AG08396 (cell line): Measurements from ENCODE around the gene PTPRG.
A peak's percentile ranks its signal among the peaks of the same experiment; 100 is the strongest.

Experiments
- DNase-seq: peaks from one replicate; pipeline ENCODE4 v3.0.0; 2012; ENCODE audit warnings: low spot score, mixed read lengths

Gene PTPRG

DNA sequence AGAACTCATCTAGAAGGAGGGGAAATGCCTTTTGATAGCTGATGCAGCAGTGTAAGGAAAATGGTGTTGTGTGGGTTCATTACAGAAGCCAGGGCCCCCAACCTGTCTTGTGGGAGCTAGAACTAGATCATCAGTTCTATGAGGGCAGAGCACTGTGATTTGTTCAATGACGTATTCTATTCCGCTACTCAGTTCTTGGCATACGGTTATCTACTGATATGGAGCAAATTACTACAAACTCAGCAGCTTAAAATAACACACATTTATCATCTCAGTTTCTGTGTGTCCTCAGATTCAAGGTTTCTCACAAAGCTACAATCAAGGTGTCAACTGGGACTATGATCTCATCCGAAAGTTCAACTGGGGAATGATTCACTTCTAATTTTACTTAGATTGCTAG lies 561.4 kb downstream of the PTPRG start:
- DNase-seq, result no peak

DNA sequence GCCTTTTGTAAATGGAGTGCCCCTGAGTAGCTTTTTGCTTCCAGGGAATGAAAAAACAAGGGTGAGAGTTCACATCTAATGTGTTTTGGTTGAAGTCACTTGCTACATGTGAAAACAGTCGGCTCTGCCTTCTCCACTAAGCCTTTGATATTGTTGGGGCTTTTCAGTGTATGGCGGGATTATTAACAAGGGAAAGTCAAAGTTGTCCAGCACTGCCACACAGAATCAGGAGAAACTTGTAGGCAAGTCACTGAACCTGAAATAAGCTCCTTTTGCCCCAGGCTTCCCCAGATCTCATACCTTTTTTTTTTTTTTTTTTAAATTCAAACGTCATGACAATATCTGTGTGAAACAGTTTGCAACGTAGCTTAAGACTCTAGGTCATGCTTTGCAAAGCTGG lies 564.0 kb downstream of the PTPRG start:
- no peak for DNase-seq

DNA sequence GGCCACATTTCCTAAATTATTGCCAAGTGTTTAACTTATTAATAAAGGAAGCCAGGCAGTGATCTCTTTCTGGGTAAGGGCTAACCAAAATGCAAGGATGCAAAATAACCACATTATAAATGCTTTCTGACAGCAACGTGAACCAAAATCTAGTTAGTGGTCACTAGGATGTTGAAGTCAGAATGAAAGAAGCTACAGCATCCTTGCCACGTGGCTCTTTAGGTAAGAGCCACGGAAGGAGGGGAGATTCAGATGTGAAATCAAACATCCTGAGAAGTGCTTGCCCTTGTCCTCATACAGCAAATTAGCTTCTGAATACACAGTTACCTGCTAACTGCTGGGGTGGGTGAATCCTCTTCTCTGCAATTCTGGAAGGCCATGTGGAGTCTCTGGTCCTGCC lies 565.7 kb downstream of the PTPRG start:
- DNase-seq, result no peak

DNA sequence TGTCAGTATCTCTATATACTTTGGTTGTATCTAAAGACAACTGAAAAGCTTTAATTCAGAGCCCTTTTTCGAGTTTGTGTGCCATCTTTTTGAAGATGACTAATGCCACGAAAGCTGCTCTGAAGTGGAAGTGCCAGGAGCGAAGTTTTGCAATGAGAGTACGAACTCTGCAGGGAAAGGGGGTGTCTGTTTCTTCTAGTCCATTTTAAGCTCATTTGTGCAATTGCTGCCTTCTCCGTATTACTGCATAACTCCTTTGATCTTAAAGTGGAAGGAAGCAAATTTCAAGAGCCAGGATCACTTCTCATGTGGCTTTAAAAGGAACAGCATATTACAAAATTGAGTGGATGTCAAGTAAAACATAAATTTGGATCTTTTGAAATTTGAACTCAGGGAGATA lies 566.7 kb downstream of the PTPRG start:
- DNase-seq, result peak; percentile 19

DNA sequence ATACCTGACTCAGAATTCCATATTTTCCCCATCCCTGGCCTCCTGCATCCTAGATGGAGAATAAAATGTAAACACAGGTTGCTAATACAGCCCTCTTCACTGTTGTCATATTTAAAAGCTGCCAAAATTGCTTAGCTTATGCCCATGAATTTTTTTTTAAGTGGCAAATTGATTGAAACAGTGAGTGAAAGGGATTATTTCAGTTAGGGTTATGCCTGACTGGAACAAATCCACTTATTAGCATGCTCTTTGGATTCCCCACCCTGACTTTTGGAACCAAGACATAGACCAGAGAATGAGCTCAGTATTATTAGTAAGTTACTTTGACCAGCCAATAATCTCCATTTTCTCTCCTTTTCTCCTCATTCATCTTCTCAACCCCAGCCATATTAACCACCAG lies 567.3 kb downstream of the PTPRG start:
- DNase-seq, result no peak

DNA sequence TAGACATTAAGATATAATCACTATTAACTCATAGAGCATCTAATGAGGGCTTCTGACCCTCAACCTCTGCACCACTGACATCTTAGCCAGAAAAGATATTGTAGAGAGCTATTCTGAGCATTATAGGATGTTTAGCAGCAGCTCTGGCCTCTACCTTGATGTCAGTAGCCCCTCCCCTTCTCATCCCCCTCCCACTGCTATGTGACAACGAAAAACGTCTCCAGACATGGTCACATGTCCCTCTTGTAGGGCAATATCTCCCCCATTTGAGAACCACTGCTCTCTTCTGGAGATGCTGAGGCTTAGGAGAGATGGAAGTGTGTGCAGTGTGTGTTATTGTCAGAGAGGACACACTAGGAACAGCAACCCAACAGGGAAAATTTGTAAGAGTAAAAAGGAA lies 569.7 kb downstream of the PTPRG start:
- DNase-seq, result no peak

DNA sequence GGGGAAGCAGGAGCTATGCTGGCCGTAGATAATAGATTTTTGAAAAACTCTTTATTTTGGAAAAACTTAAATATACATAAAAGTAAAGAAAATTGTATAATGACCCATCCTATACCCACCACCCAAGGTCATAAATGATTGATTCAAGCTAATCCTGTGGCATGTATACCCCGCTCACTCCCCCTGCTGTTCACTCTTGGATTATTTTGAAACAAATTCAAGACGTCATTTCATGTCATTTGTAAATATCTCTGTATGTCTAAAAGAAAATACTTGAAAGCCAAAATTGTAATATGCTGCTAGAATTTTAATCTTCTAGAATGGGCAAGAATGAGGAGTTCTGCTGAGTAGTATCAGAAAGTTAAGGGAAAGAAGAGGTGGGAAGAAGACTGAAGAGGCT lies 570.2 kb downstream of the PTPRG start:
- DNase-seq, result no peak

DNA sequence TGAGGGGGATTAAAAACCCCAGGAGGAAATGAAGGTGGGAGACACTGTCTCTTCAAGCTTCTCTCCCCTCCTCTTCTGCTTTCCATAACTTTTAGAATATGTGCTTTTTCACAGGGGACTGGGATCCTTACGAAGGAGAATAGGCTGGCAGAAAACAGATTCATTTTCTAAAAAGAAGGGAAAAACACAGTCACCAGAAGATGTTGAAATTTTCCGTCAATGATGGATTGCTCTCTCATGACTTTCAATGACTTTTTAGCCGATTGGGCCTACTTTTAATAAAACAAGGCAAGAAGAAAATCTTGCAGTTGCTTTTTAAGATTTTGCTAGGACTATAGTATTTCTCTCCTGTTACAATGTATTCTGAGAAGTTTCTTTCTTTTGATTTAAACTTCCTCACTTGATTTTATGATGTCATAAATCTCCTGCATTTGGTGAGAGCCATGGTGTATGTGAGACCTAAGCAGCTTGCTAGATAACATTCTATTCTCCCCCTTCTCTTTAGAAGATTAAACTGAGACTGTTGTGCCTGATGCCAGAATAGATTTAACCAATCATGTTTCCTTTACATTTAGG lies 570.7 kb downstream of the PTPRG start:
- DNase-seq, result no peak

DNA sequence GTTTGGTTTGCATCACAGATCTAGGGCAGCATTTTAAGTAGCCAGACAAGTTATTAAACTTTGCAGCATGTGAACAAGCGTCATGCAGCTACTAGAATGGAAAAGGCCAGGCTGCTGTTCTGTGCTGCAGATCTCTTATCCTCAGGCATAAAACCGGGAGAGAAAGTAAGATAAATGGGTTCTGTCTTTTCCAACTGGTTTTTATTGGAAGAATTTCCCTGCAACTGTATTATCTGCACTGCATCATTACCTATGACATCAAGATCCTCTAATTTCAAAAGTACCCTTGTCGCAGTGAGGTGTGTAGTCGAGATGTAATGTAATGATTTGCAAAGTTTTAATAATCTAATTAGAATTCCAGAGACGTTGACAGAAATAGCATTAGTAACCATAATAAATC lies 571.6 kb downstream of the PTPRG start:
- no peak for DNase-seq

DNA sequence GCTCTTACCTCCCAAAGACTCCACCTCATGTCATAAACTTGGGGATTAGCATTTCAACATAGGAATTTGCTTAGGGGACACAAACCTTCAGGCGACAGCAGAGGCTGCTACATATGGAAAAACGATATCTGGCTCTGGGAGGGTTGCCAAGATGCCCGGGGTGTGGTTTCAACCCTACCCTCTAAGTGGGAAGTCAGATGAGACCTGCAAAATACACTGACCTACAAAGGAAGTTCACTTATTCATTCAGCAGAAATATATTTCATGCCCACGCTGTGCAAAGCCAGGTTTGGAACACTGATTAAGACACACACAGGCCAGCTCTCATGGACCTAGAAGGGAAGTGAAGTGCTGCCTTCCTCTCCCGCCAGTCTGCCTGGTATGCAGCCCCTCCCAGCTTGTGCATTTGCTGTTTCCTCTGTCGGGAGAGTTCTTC lies 572.7 kb downstream of the PTPRG start:
- peak; percentile 5 for DNase-seq

DNA sequence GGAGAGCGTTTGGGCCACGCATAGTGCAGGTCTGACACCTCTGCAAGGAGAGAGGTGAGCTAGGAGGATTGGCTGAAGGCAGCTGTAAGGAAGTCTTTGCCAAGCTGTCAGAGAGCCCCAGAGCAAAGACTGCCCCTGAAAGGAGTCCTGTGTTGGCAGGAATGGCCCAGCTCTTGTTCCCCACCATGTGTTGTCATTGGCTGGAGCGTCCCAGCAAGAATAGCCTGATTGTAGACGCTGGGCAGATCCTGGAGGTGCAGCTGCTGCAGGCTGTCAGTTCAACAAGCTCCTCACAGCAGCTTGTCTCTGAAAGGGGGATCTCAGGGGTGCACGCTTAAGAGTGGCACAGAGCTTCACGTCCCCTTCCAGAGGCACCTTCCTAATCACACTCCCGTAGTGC lies 574.4 kb downstream of the PTPRG start:
- DNase-seq, result no peak

DNA sequence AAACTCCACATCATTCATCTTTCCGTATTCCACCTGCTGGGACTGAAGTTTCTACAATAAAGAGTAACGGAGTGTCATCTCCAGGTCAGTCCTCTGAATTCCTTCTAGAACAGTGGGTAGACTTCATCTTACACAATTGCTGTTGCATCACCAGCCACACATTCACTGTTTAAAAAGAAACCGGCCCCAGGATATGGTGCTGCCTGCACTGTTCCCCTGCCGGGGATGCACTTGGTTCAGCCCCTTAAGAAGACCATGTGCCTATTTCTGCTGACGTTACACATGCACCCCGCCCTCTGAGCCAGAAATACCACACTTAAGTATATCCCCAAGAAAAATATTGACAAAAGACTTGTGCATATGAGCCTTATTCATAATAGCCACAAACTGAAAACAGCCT lies 578.6 kb downstream of the PTPRG start:
- no peak for DNase-seq

DNA sequence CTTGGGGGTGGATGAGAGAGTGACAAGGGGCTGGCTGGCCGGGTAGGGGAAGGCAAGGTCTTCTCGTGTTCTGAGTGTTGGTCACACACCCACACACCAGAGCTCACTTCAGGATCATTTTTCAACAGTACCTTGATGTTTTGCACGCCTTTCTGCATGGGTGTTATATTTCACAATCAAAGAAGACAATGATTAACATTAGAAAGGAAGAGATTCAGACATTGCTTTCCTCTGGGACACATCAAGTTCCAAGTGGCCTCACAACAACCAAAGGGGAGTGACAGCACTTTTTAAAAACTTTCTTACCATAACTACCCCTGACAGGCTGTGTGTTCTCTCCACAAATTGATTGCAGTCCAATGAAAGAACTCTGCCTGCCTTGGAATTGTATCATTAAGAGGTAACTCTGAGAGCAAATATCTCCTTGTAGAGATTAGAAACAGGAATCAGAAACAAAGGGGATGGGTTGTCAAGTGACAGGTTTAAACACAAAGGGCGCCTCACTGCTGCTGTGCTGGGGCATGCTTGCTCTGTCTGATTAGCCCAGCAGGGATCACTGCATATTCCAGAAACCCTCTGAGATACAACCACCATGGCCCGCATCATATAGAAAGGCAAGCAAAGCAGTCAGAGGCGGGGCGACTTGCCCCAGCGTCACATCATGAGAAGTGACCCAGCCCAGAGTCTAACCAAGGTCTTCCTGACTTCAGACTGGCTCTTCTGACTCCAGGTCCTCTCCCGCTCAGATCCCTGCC lies 581.1 kb downstream of the PTPRG start:
- no peak for DNase-seq

DNA sequence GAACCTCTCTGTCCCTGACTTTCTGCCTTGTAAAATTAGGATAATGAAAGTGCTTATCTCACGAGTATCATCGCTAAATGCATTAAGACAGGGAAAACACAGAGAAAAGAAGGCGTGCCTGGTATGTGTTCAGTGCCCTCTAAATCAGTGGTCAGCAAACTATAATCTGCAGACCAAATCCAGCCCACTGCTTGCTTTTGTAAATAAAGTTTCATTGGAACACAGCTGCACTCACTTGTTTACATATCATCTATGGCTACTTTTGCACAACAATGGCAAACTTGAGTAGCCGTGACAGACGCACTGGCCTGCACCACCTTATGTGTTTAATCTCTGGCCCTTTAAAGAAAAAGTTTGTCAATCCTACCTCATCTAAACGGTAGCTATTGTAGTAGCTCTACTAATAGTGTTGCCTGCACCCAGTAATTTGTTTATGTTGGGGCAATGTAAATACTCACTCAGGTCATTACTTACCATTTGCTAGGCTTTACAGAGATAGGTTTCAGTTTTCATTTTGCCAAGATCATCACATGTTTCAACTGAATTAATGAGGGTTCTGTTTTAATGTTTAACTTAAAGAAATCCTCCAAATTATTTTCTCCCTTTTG lies 582.6 kb downstream of the PTPRG start:
- DNase-seq, result no peak

DNA sequence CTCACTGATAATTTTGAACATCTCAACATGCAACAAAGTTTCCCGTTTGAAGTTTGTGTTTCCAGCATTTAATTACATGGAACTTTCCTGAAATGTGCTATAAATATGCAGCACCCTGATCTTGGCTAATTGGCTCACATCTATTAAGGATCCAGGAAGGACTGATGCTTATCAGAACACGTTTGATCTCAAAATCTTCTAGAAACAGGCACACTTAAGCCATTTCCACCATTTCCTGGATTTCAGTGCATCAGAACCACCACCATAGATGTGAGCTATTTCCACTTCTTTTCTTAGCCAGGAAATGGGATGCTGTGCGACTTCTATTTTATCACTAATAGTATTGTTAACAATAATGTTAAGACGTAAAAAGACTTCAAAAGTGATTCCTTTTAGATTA lies 583.1 kb downstream of the PTPRG start:
- no peak for DNase-seq

DNA sequence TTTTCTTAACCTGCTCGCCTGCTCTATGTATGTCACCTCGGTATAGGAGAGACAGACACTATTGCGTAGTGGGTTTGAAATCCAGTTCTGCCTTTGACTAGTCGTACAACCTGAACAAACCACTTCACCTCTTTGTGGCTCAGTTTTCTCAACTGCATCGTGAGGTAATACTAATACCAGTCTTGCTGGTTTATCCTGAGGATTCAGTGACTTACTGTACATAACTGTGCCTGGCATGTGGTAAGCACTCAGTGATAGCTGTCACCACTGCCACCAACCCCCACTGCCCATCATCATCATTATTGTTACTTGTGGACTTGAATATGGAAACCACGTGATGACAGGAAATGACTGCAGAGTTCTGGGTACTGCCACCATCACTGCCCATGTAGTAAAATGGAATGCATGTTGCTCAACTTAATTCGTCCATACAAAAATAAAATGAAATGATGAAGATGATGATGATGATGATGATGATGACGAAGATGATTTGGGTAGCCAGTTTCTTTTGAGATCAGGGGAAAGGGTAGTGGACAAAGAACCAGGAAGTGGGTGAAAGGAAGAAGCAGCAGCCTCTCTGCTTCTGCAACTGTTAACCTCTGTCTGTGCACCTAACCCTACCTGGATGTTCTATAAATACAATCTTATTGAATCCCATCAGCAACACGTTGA lies 583.9 kb downstream of the PTPRG start:
- DNase-seq, result no peak

DNA sequence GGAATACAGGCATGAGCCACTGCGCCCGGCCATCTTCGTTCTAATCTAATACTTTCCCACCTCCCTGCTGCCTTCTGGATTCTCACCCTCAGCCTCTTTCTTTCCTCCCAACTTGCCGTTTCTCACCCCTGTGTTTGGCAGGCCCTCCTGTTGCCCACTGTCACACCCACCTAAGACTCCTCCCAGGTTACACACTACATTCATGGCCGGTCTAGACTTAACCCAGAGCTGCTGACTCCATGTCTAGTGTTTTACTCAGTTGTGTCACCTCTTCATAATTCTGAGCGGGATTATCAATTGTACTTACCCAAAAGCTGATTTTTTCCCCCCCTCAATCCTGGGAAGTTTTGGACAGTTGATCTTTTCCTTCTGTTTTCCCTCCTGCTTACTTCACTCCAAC lies 588.2 kb downstream of the PTPRG start:
- DNase-seq, result no peak

DNA sequence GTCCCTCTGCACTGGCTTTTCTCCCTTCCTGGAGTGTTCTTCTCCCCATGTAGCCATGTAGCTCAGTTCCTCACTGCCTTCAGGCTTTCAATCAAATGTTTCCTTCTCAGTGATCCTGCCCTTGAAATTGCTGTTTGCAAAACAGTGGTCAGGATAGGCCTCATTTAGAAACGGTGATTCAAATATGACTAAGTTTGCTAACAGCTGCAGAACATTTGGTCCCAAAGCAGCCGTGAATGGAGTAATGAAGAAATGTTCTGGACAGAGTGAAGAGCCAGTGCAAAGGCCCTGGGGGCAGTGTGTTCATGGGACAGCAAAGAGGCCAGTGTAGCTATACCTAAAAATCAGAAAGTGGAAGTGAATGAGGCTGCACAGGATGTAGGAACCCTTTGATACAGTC lies 588.6 kb downstream of the PTPRG start:
- peak; percentile 29 for DNase-seq

DNA sequence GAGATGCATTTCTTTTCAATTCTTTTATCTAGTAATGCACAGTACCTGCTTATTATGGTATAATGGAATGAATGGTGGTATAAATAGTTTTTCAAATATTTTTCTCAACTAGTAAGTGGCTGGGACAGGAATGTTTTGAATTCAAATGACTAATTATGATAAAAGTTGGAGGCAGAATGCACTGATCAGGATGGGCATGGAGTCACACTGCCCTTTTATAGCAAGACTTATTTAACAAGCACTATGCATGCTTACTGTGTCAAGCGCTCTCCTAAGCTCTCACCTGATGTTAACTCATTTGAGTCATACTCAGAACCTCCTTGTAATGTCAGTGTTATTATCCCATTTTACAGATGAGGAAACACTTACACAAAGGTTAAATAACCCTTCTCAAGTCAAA lies 590.2 kb downstream of the PTPRG start:
- DNase-seq, result no peak

DNA sequence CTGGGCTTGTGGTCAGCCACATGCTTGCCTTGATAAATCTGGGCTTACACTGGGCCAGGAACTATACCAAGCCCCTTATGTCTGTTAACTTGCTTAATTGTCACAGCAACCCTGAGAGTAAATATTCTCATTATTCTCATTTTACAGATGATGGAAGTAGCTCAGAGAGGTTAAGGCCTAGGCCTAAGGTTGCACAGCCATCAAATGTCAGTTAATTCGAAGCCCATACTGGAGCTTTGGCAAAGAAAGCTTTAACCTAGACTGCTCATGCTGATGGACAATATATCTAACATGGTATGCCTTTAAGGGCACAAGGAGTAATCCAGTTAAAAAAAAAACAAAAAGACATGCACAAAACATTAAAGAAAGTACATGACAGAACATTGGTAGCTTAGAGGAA lies 591.9 kb downstream of the PTPRG start:
- no peak for DNase-seq

DNA sequence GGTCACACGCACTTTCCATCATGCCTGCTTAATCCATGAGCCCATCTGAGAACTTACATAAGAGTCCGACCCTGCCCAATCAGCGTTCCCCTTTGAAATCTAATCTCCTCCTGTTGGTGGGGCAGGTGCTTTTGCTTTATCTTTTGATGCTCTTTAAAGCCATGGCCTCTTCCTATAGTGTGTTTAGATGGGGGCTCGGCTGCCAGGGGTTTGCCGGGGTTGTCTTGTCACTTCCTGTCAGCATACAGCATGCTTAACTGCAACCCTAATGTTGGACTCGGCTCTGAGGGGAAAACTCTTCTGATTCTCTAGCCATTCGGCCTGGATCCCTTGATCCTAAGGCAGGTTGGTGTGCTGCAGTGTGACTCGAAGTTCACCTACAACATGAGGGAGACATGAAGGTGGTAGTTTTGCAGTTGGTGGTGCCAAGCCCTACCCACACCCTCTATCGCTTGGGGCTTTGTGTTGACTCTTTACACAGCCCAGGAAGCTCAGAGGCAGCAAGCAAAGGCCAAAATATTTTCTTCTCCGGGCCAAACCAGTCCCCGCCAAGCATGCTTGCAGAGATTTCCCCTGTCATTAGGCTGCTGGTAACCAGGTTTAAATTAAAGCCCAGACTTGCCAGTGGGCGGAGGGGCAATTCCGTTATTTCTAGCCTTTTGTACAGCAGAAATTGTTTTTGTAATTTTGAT lies 593.2 kb downstream of the PTPRG start:
- DNase-seq, result no peak

DNA sequence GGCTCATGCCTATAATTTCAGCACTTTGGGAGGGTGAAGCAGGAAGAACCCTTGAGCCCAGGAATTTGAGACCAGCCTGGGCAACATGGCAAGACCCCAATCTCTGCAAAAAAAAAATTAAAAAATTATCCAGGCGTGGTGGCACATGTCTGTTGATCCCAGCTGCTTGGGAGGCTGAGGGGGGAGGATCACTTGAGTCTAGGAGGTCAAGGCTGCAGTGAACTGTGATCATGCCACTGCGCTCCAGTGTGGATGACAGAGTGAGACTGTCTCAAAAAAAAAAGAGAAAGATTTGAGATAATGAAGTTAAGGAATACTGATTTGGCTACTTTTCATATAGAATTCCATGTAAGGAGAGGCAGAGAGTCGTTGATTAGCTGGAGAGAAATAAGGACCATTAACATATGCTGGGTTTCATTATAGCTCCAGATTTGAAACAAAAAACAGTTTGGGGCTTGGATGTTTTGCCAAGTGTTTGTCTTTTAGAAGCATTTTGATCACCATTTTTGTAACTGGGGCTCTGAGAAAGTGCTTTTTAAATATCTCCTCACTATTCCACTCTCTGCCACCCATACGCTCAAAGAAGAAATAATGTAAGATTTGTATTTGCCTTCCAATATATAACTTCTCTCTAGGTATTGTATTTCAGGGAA lies 597.8 kb downstream of the PTPRG start:
- DNase-seq, result no peak
